Upper lobe of left lung (tissue), 6 donors: ENCODE results near the gene MARCHF6. TPM values are rescaled to one million over a fixed set of nuclear protein-coding genes. Genes with fewer than 3 reads are reported as not detected.

Experiments used
- ATAC-seq, 2 donors: fragments of 200-7000 bp; cut with Tn5 transposase; one replicate each; pipeline ENCODE4 v1.9.1; 2022; ENCODE audit warnings: mild to moderate bottlenecking in 2 of 2, moderate library complexity in 2 of 2; ENCODE audit not compliant: low FRiP score in 2 of 2
- DNase-seq, 2 donors: peaks; one replicate each; pipeline ENCODE4 v3.0.0-alpha.2; 2019 to 2020
- H3K27ac ChIP-seq, 4 donors: fragments of 200-600 bp; sonication (generic); one replicate each; pipeline ENCODE4 v1.5.1; 2016 to 2019
- H3K27me3 ChIP-seq, 4 donors: fragments of 200-600 bp; sonication (generic); one replicate each; pipeline ENCODE4 v1.5.1; 2017 to 2019
- H3K36me3 ChIP-seq, 4 donors: fragments of 200-600 bp; sonication (generic); one replicate each; pipeline ENCODE4 v1.5.1; 2016 to 2019
- H3K4me1 ChIP-seq, 4 donors: fragments of 200-600 bp; sonication (generic); one replicate each; pipeline ENCODE4 v1.5.1; 2018 to 2019
- H3K4me3 ChIP-seq, 4 donors: fragments of 200-600 bp; sonication (generic); one replicate each; pipeline ENCODE4 v1.5.1; 2017 to 2019; ENCODE audit warnings: mild to moderate bottlenecking in 2 of 4, moderate library complexity in 1 of 4
- H3K9me3 ChIP-seq, 4 donors: fragments of 200-600 bp; sonication (generic); one replicate each; pipeline ENCODE4 v1.5.1; 2018 to 2019
- CTCF ChIP-seq, 6 experiments: fragments of 450-650 bp in 4 of 6; fragments of 200-600 bp in 2 of 6; sonication (generic) in 2 of 6; IDR thresholded peaks; one replicate each; pipeline ENCODE4 v1.5.1; 2016 to 2019; ENCODE audit warnings: antibody characterized with exemption in 6 of 6
- EP300 ChIP-seq, 4 donors: sonication (generic); formaldehyde crosslinking; IDR thresholded peaks; one replicate each; pipeline ENCODE4 v1.5.1; 2017; ENCODE audit warnings: antibody characterized with exemption in 4 of 4, control low read depth in 2 of 4
- POLR2A ChIP-seq, 4 donors: fragments of 450-650 bp; IDR thresholded peaks; one replicate each; pipeline ENCODE4 v1.5.1; 2016 to 2017; ENCODE audit warnings: antibody characterized with exemption in 4 of 4, mild to moderate bottlenecking in 2 of 4
- POLR2AphosphoS5 ChIP-seq, 2 donors: sonication (generic); formaldehyde crosslinking; IDR thresholded peaks; one replicate each; pipeline ENCODE4 v1.5.1; 2017; ENCODE audit warnings: antibody characterized with exemption in 2 of 2
- WGBS, 2 donors: methylation state at CpG; one replicate each; pipeline ENCODE4 v1.1.5; 2017 to 2018; 5-methylcytosine and 5-hydroxymethylcytosine counted together
- total RNA-seq, 6 donors: library from RNA; depleted of rRNA in 4 of 6; stranded (reverse); fragments of >200 nt in 4 of 6; gene quantifications; one replicate each; pipeline versions ENCODE4 v1.1.0 to v1.2.1, GENCODE V29; 2016 to 2021
- donor health status: DM: no; HTN: no; CAD: no; lungs with moderate emphysema.
- donor health status: DM: no; HTN: yes; CAD: no; lungs with severe emphysema.

MARCHF6 gene
- total RNA-seq, 6 donors from 2014 or later, result 48.5 to 128 (median 110) TPM

- H3K27me3 ChIP-seq, result peaks cover 0 to 4% (median 0%) of the 10 kb centered on the region in 4 donors
- DNase-seq (no peak), ATAC-seq (peak in 1 of 2 donors; percentile 8)
- H3K4me3 ChIP-seq, result no peak overlapping the region
- H3K27ac ChIP-seq, result peak overlapping the region; percentile 11 to 70 (median 58)
- TF ChIP-seq POLR2A (IDR thresholded peaks at IDR 0.05) (no peak), POLR2AphosphoS5 (IDR thresholded peaks at IDR 0.05) (no peak), EP300 (IDR thresholded peaks at IDR 0.05) (no peak), CTCF (IDR thresholded peaks at IDR 0.05) (no peak)
- H3K36me3 ChIP-seq, result no peaks in the 10 kb centered on the region
- WGBS, 2 donors, result 60 to 62% methylated on average over 10 of the region's 10 CpGs
- H3K4me1 ChIP-seq, result peaks cover 22 to 53% (median 41%) of the 10 kb centered on the region in 4 donors
- H3K9me3 ChIP-seq, result no peaks in the 10 kb centered on the region
Observed at GRCh38 chr5:10330511-10331230, 22.8 kb upstream of the MARCHF6 start.

- Histone ChIP-seq H3K9me3 (no peaks in the 10 kb centered on the region), H3K4me1 (peaks cover 22 to 53% (median 41%) of the 10 kb centered on the region in 4 donors), H3K27me3 (peaks cover 0 to 4% (median 0%) of the 10 kb centered on the region in 4 donors), H3K27ac (peak overlapping the region in 2 of 4 donors; percentile 50 to 66), H3K36me3 (no peaks in the 10 kb centered on the region), H3K4me3 (no peak overlapping the region)
- TF ChIP-seq EP300 (IDR thresholded peaks at IDR 0.05) (no peak), CTCF (IDR thresholded peaks at IDR 0.05) (no peak), POLR2AphosphoS5 (IDR thresholded peaks at IDR 0.05) (no peak)
- ATAC-seq (peak in 1 of 2 donors; percentile 16), DNase-seq (peak in 1 of 2 donors; percentile 75)
- 57 to 65% methylated on average over 7 of the region's 7 CpGs for WGBS, 2 donors
Observed at GRCh38 chr5:10331341-10331796, 22.1 kb upstream of the MARCHF6 start.

- peaks cover 22 to 53% (median 41%) of the 10 kb centered on the region in 4 donors for H3K4me1 ChIP-seq
Observed at GRCh38 chr5:10332301-10332700, 21.2 kb upstream of the MARCHF6 start.

GRCh38 chr5:10333154-10334006 is 20.1 kb upstream of the MARCHF6 start:
- 3 to 5% methylated on average over 46 to 65 of the region's 81 CpGs for WGBS, 2 donors
- TF ChIP-seq POLR2AphosphoS5 (IDR thresholded peaks at IDR 0.05), result peak in 1 of 2 donors; percentile 5
- TF ChIP-seq EP300 (IDR thresholded peaks at IDR 0.05), result no peak
- peak in 3 of 6 experiments; percentile 6 to 37 (median 31) for TF ChIP-seq CTCF (IDR thresholded peaks at IDR 0.05)
- peak overlapping the region; percentile 15 to 66 (median 49) for H3K4me3 ChIP-seq
- H3K27ac ChIP-seq, result peak overlapping the region in 3 of 4 donors; percentile 9 to 65 (median 56)
- H3K9me3 ChIP-seq, result no peaks in the 10 kb centered on the region
- ATAC-seq (peak; percentile 66 to 85), DNase-seq (peak; percentile 38 to 92)
- H3K4me1 ChIP-seq, result peaks cover 22 to 53% (median 41%) of the 10 kb centered on the region in 4 donors
- peaks cover 0 to 4% (median 0%) of the 10 kb centered on the region in 4 donors for H3K27me3 ChIP-seq
- H3K36me3 ChIP-seq, result no peaks in the 10 kb centered on the region

More at GRCh38 chr5:10332301-10332700, 21.2 kb upstream of the MARCHF6 start:
- 89 to 94% methylated on average over 5 of the region's 5 CpGs for WGBS, 2 donors
- DNase-seq, result no peak
- no peak overlapping the region for H3K4me3 ChIP-seq
- H3K9me3 ChIP-seq, result no peaks in the 10 kb centered on the region
- no peak for TF ChIP-seq EP300 (IDR thresholded peaks at IDR 0.05)
- TF ChIP-seq POLR2AphosphoS5 (IDR thresholded peaks at IDR 0.05), result no peak
- no peak for TF ChIP-seq CTCF (IDR thresholded peaks at IDR 0.05)
- TF ChIP-seq POLR2A (IDR thresholded peaks at IDR 0.05), result no peak
- H3K27me3 ChIP-seq, result peaks cover 0 to 4% (median 0%) of the 10 kb centered on the region in 4 donors
- no peak overlapping the region for H3K27ac ChIP-seq
- no peaks in the 10 kb centered on the region for H3K36me3 ChIP-seq
- ATAC-seq, result no peak
